HepG2 (cell line): Measurements from ENCODE around the gene MEAF6. TPM values are rescaled to one million over a fixed set of nuclear protein-coding genes. Genes with fewer than 3 reads are reported as not detected.

Source experiments
- ATAC-seq: fragments of 200-7000 bp; cut with Tn5 transposase; 3 replicates; pipeline ENCODE4 v1.9.1; 2020; ENCODE audit warnings: mild to moderate bottlenecking, moderate library complexity
- Bru-seq: library from RNA; stranded (reverse); fragments of 400-500 nt; gene quantifications from one replicate; lab custom pipeline; 2021; lab: Mats Ljungman, UMichigan
- BruChase-seq, 2 experiments: library from RNA; stranded (reverse); fragments of 400-500 nt; gene quantifications; one replicate each; lab custom pipeline; 2021; lab: Mats Ljungman, UMichigan
- BruUV-seq: library from RNA; stranded (reverse); fragments of 400-500 nt; replicated peaks from 2 replicates; lab custom pipeline; 2021; lab: Mats Ljungman, UMichigan
- CTCF ChIA-PET: fragments of 300-600 bp; formaldehyde crosslinking; extraction: SDS; loops from one replicate; lab custom pipeline; 2021; ENCODE audit warnings: low total read pairs, inconsistent platforms, low intra/inter-chr PET ratio; lab: Yijun Ruan, JAX
- POLR2A ChIA-PET: fragments of 350-600 bp; sonication (Branson Sonifier 250); formaldehyde crosslinking; loops from one replicate; lab custom pipeline; 2020; ENCODE audit warnings: antibody characterized with exemption, inconsistent platforms; lab: Yijun Ruan, JAX
- DNase-seq: peaks from one replicate; pipeline ENCODE4 v3.0.0-alpha.2; 2015; ENCODE audit warnings: low spot score
- FAIRE-seq: peaks from 3 replicates; lab custom pipeline; 2011; peaks lifted over from hg19 to GRCh38; lab: Jason Lieb, UNC
- H2AFZ ChIP-seq: one replicate; pipeline ENCODE4 v1.6.1; 2011; ENCODE audit warnings: low read length, inconsistent platforms
- H3K27ac ChIP-seq: fragments of 300-600 bp; 3 replicates; pipeline ENCODE4 v1.8.0; 2011; ENCODE audit warnings: mixed run types, mild to moderate bottlenecking, mixed read lengths, low read length, inconsistent platforms; ENCODE audit not compliant: insufficient read depth; ENCODE audit errors: extremely low read length
- H3K27me3 ChIP-seq, 2 experiments: fragments of 200-600 bp in 1 of 2; 2 replicates in 1 of 2; 3 replicates in 1 of 2; pipeline versions ENCODE4 v1.6.0 to v1.8.0; 2011; ENCODE audit warnings: low read length in 2 of 2, mild to moderate bottlenecking in 2 of 2, moderate library complexity in 2 of 2, inconsistent platforms in 1 of 2; ENCODE audit not compliant: insufficient read depth in 2 of 2, control insufficient read depth in 1 of 2
- H3K36me3 ChIP-seq, 2 experiments: fragments of 200-600 bp in 1 of 2; replicated peaks in 1 of 2; 2 replicates in 1 of 2; 3 replicates in 1 of 2; pipeline versions ENCODE4 v1.5.1 to v1.8.0; 2011; ENCODE audit warnings: low read length in 2 of 2, inconsistent platforms in 1 of 2; ENCODE audit not compliant: insufficient read depth in 2 of 2, control insufficient read depth in 1 of 2
- H3K4me1 ChIP-seq: 2 replicates; pipeline ENCODE4 v1.5.1; 2012; ENCODE audit warnings: low read length, inconsistent platforms; ENCODE audit not compliant: insufficient read depth
- H3K4me2 ChIP-seq: 2 replicates; pipeline ENCODE4 v1.6.0; 2011; ENCODE audit warnings: low read depth, low read length, inconsistent platforms
- H3K4me3 ChIP-seq, 3 experiments: fragments of 200-600 bp in 1 of 3; sonication (generic), shearing (Covaris generic) in 1 of 3; replicated peaks in 1 of 3; 2 replicates each; pipeline ENCODE4 v1.5.1; 2011 to 2016; ENCODE audit warnings: low read length in 3 of 3, inconsistent platforms in 2 of 3, low read depth in 2 of 3, mild to moderate bottlenecking in 2 of 3, control low read depth in 1 of 3, mixed read lengths in 1 of 3; ENCODE audit not compliant: insufficient read depth in 1 of 3
- H3K79me2 ChIP-seq: one replicate; pipeline ENCODE4 v1.6.1; 2011; ENCODE audit warnings: low read length, inconsistent platforms; ENCODE audit not compliant: insufficient read depth
- H3K9ac ChIP-seq: 2 replicates; pipeline ENCODE4 v1.6.0; 2011; ENCODE audit warnings: mild to moderate bottlenecking, low read depth, low read length, inconsistent platforms; ENCODE audit not compliant: insufficient read depth
- H3K9me3 ChIP-seq: 2 replicates; pipeline ENCODE4 v1.5.1; 2012; ENCODE audit warnings: mild to moderate bottlenecking, low read length
- H4K20me1 ChIP-seq: 2 replicates; pipeline ENCODE4 v1.6.0; 2011; ENCODE audit warnings: inconsistent platforms, mild to moderate bottlenecking, low read length, moderate library complexity; ENCODE audit not compliant: insufficient read depth
- GZF1 ChIP-seq: sonication (generic); formaldehyde crosslinking; IDR thresholded peaks from 2 replicates; pipeline ENCODE4 v1.5.1; 2020; ENCODE audit warnings: mild to moderate bottlenecking, missing genetic modification reagents
- KAT7 ChIP-seq: IDR thresholded peaks from 2 replicates; pipeline ENCODE4 v1.6.1; 2018; ENCODE audit warnings: borderline replicate concordance, missing compliant biosample characterization
- KDM4B ChIP-seq: sonication (generic); formaldehyde crosslinking; IDR thresholded peaks from 2 replicates; pipeline ENCODE4 v1.4.0; 2020; ENCODE audit warnings: missing genetic modification reagents
- MXD4 ChIP-seq: IDR thresholded peaks from 2 replicates; pipeline ENCODE4 v1.6.1; 2016; ENCODE audit warnings: mild to moderate bottlenecking, missing biosample characterization, missing genetic modification reagents
- REPIN1 ChIP-seq: sonication (generic); formaldehyde crosslinking; IDR thresholded peaks from 2 replicates; pipeline ENCODE4 v1.8.0; 2022; ENCODE audit warnings: missing genetic modification reagents, low read depth, mild to moderate bottlenecking, borderline replicate concordance
- RFX5 ChIP-seq: IDR thresholded peaks from 2 replicates; pipeline ENCODE4 v1.6.1; 2011; ENCODE audit warnings: low read depth, low read length, improper control_type of control experiment
- RFXAP ChIP-seq: sonication (generic); formaldehyde crosslinking; IDR thresholded peaks from 2 replicates; pipeline ENCODE4 v1.4.0; 2020; ENCODE audit warnings: missing genetic modification reagents, borderline replicate concordance
- SIN3B ChIP-seq: fragments of 150-350 bp; IDR thresholded peaks from 2 replicates; pipeline ENCODE4 v1.6.1; 2014; ENCODE audit warnings: low read length
- ZNF441 ChIP-seq: sonication (generic); formaldehyde crosslinking; IDR thresholded peaks from 2 replicates; pipeline ENCODE4 v1.7.0; 2021; ENCODE audit warnings: missing genetic modification reagents, borderline replicate concordance
- ZNF567 ChIP-seq: sonication (generic); formaldehyde crosslinking; IDR thresholded peaks from 2 replicates; pipeline ENCODE4 v1.8.1; 2023; ENCODE audit warnings: mild to moderate bottlenecking, missing genetic modification reagents, borderline replicate concordance
- WGBS: methylation state at CpG from one replicate; pipeline ENCODE4 v1.1.6; 2017; ENCODE audit warnings: low lambda C conversion rate; 5-methylcytosine and 5-hydroxymethylcytosine counted together
- in situ Hi-C: cut with HindIII; loops from 2 replicates; pipeline ENCODE4 v1.10.0; 2017; ENCODE audit warnings: low pct_unique_long_range_greater_than_20kb; ENCODE audit not compliant: extremely low pct_ligation_motif_present
- intact Hi-C: fragments of 100-400 bp; cut with micrococcal nuclease; formaldehyde crosslinking; loops from one replicate; pipeline ENCODE4 v1.10.0; 2022; ENCODE audit not compliant: unreplicated experiment
- long read RNA-seq, 2 experiments: library from RNA in 1 of 2; library from polyadenylated mRNA in 1 of 2; stranded (forward) in 1 of 2; unstranded in 1 of 2; transcript quantifications; one replicate each; pipeline ENCODE4 v2.0.0, GENCODE V29; 2019 to 2022
- polyA minus RNA-seq, 3 experiments: library from RNA; depleted of rRNA, polyadenylated mRNA; stranded (reverse); fragments of >200 nt; gene quantifications; 2 replicates each; pipeline ENCODE4 v1.2.3, GENCODE V29; 2011; ENCODE audit warnings: low replicate concordance in 1 of 3
- polyA plus RNA-seq, 8 experiments: library from polyadenylated mRNA; depleted of rRNA in 3 of 8; stranded (reverse) in 7 of 8; unstranded in 1 of 8; fragments of >200 nt; fragmentation: Illumina TruSeq in 4 of 8; extraction: Trizol in 4 of 8; gene quantifications; 2 replicates each; pipeline versions ENCODE4 v1.2.1 to v1.2.3, GENCODE V29; 2011 to 2016; ENCODE audit warnings: low read depth in 4 of 8, missing spikeins in 1 of 8, mixed read lengths in 1 of 8; ENCODE audit not compliant: insufficient read depth in 1 of 8
- total RNA-seq, 5 experiments: library from RNA; depleted of rRNA; stranded (reverse); fragments of >200 nt; fragmentation: Illumina TruSeq; extraction: Trizol; gene quantifications; 2 replicates each; pipeline ENCODE4 v1.2.3, GENCODE V29; 2016; ENCODE audit warnings: low read depth in 1 of 5
- TF ChIP-seq, protein P1 (sequence below): sonication (generic); formaldehyde crosslinking; conservative IDR thresholded peaks from 2 replicates; pipeline ENCODE4 v1.4.0; 2020; ENCODE audit warnings: missing genetic modification reagents
- TF ChIP-seq, protein P2 (sequence below): sonication (generic); formaldehyde crosslinking; IDR thresholded peaks from 2 replicates; pipeline ENCODE4 v1.8.0; 2022; ENCODE audit warnings: missing genetic modification reagents, mild to moderate bottlenecking, inconsistent platforms, borderline replicate concordance

MEAF6 gene
- total RNA-seq (2016; rRNA removed; fragmentation: Illumina TruSeq; extraction: Trizol) (45.6 and 67.6 TPM in 2 replicates), polyA plus RNA-seq (2011; rRNA removed) (24.6 and 29.5 TPM in 2 replicates), polyA minus RNA-seq (2011; rRNA and poly(A)+ RNA removed; ENCODE audit: low replicate concordance) (5.8 and 11.9 TPM in 2 replicates), Bru-seq, nascent RNA (percentile 71 among the genes with signal in this experiment), BruChase-seq, experiment 1, labeled RNA remaining after a 6-hour chase (percentile 83 among the genes with signal in this experiment), BruChase-seq, experiment 2, labeled RNA remaining after a 2-hour chase (percentile 79 among the genes with signal in this experiment)
- total RNA-seq (2016; cell fraction: cytosol; rRNA removed; fragmentation: Illumina TruSeq; extraction: Trizol; ENCODE audit: low read depth), result 19.8 and 20.4 TPM in 2 replicates
- 47.7 and 62.7 TPM in 2 replicates for total RNA-seq (2016; cell fraction: insoluble cytoplasmic fraction; rRNA removed; fragmentation: Illumina TruSeq; extraction: Trizol)
- total RNA-seq (2016; cell fraction: membrane; rRNA removed; fragmentation: Illumina TruSeq; extraction: Trizol), result 37.7 and 38.7 TPM in 2 replicates
- 28.0 and 36.7 TPM in 2 replicates for total RNA-seq (2016; cell fraction: nucleus; rRNA removed; fragmentation: Illumina TruSeq; extraction: Trizol)
- polyA plus RNA-seq (2011; cell fraction: cytosol; rRNA removed), result 16.3 and 30.1 TPM in 2 replicates
- polyA plus RNA-seq (2011; cell fraction: nucleus; rRNA removed), result 17.5 and 23.0 TPM in 2 replicates
- polyA plus RNA-seq (2012), result 26.8 and 30.1 TPM in 2 replicates
- 19.7 and 22.4 TPM in 2 replicates for polyA plus RNA-seq (2016; cell fraction: cytosol; fragmentation: Illumina TruSeq; extraction: Trizol; ENCODE audit: low read depth)
- 79.9 and 89.9 TPM in 2 replicates for polyA plus RNA-seq (2016; cell fraction: insoluble cytoplasmic fraction; fragmentation: Illumina TruSeq; extraction: Trizol; ENCODE audit: low read depth)
- polyA plus RNA-seq (2016; cell fraction: membrane; fragmentation: Illumina TruSeq; extraction: Trizol; ENCODE audit: low read depth), result 34.2 and 35.5 TPM in 2 replicates
- 43.7 and 52.2 TPM in 2 replicates for polyA plus RNA-seq (2016; cell fraction: nucleus; fragmentation: Illumina TruSeq; extraction: Trizol; ENCODE audit: insufficient read depth, low read depth)
- 13.2 and 14.9 TPM in 2 replicates for polyA minus RNA-seq (2011; cell fraction: cytosol; rRNA and poly(A)+ RNA removed)
- 37.2 and 43.1 TPM in 2 replicates for polyA minus RNA-seq (2011; cell fraction: nucleus; rRNA and poly(A)+ RNA removed)
- long read RNA-seq, experiment 1, transcript MEAF6-201 (7 exons, 1,525 nt), result major isoform, 76 of 84 reads
- long read RNA-seq, experiment 1, partial matches to known transcripts, result 1 of 84 reads
- long read RNA-seq, experiment 1, other reads (novel, unspliced or antisense), result 5 of 84 reads
- long read RNA-seq, experiment 2, transcript MEAF6-201 (7 exons, 1,525 nt), result major isoform, 30 of 56 reads
- long read RNA-seq, experiment 2, partial matches to known transcripts, result 2 of 56 reads
- long read RNA-seq, experiment 2, other reads (novel, unspliced or antisense), result 22 of 56 reads

DNA sequence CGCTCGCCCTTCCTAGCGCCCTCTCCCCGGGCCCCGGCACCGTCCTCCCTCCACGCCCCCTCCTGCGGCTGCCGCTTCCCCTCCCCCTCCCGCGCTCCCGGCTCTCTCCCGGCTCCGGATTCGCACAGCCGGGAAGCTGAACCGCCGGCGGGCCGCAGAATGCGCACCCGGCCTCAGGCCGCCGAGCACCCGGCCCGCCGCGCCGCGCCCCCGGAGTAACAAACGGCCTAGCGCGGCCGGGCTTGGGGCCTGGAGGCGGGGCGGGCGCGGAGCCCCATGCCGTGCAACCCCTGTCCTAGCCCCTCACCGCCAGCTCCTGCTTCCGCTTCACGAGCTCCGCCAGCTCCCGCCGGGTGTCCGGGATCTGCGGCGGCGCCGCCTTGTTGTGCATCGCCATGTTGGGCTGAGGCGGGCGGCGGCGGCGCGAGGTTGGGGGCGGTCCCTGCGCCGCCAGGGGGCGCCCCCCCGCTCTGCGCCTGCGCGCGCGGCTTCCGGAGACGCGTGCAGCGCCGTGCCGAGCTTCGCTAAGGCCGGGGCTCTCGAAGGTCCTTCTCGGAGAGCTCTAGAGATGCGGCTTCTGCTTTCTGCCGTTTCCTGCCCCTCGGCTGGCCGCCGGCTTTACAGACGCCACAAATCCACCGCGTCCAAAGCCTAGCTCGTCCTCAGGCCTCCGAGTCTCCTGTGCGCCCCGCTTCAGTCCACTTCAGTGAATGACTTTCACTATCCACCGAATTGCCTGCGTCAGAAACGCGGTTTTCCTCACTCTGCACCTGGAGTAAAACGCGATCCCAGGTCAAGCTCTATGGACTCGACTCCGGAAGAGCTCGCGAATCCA lies at the start of gene MEAF6:
TSS of gene MEAF6 (minus strand) at position 417 of the 835 bp plus-strand sequence. CDS start at position 397, 20 bp downstream.
- ATAC-seq (peak; percentile 96), DNase-seq (peak; percentile 74), FAIRE-seq (peak; percentile 49)
- in situ Hi-C loops, result no loop called here
- peak within 1 kb of the TSS; percentile 85 for H3K9ac ChIP-seq
- H3K4me3 ChIP-seq, result peak within 1 kb of the TSS; percentile 84 to 92 (median 90)
- ChIA-PET CTCF (interaction anchor here (1.1 kb wide), 1 partner anchor 168 kb away, joined by 4 read pairs; no protein-coding TSS in a partner anchor), POLR2A (interaction anchor here (0.8 to 2.8 kb wide), 24 partner anchors 9 to 498 kb away, joined by 3 to 52 read pairs (median 6); partner anchors contain the start of genes CDCA8, DNALI1, GNL2 and SNIP1)
- BruUV-seq, result no TSS peak
- peak within 1 kb of the TSS; percentile 94 for H3K4me2 ChIP-seq
- H3K27me3 ChIP-seq, result no peaks in the 10 kb centered on the region
- intact Hi-C loops, result loop anchor here (1.0 kb wide), 1 partner anchor 20 kb away; no protein-coding TSS in a partner anchor
- peak within 1 kb of the TSS; percentile 96 for H3K27ac ChIP-seq
- H3K4me1 ChIP-seq, result peaks cover 23% of the 10 kb centered on the region
- H4K20me1 ChIP-seq, result peaks cover 9% of the 10 kb centered on the region; the same call in 1 of the 2 replicates
- H3K9me3 ChIP-seq, result no peaks in the 10 kb centered on the region
- peaks cover 20% of the 10 kb centered on the region for H3K79me2 ChIP-seq
- H3K36me3 ChIP-seq, result peaks cover 4 to 14% of the 10 kb centered on the region in 2 experiments; a peak in 3 of 5 replicates
- H2AFZ ChIP-seq, result no peak within 1 kb of the TSS
- WGBS, result 1% methylated on average over 30 of the region's 100 CpGs
- TF ChIP-seq, protein P1, sequence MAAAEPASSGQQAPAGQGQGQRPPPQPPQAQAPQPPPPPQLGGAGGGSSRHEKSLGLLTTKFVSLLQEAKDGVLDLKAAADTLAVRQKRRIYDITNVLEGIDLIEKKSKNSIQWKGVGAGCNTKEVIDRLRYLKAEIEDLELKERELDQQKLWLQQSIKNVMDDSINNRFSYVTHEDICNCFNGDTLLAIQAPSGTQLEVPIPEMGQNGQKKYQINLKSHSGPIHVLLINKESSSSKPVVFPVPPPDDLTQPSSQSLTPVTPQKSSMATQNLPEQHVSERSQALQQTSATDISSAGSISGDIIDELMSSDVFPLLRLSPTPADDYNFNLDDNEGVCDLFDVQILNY (CRISPR knock-in tag), result no peak
- TF ChIP-seq GZF1, result 0 out of 2 replicates have a peak, but pooled peaks have one; percentile 30
- TF ChIP-seq ZNF567 (CRISPR knock-in tag), result no peak
- no peak for TF ChIP-seq MXD4 (CRISPR knock-in tag)
- peak; percentile 75; the same call in 1 of the 2 replicates for TF ChIP-seq REPIN1 (CRISPR knock-in tag)
- no peak for TF ChIP-seq ZNF441
- TF ChIP-seq, protein P2, sequence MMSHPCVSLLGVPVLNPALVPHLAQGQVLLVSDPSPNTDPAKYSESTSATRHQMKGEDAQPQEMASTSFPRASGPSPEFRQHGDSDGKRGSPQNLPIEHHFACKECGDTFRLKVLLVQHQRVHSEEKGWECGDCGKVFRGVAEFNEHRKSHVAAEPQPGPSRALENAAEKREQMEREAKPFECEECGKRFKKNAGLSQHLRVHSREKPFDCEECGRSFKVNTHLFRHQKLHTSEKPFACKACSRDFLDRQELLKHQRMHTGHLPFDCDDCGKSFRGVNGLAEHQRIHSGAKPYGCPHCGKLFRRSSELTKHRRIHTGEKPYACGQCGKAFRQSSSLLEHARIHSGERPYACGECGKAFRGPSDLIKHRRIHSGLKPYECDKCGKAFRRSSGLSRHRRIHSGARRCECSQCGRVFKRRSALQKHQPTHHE, result no peak
- TF ChIP-seq KDM4B, result peak; percentile 83; the same call in 1 of the 2 replicates
- no peak for TF ChIP-seq KAT7 (CRISPR knock-in tag)
- no peak; the same call in 1 of the 2 replicates for TF ChIP-seq SIN3B
- TF ChIP-seq RFX5, result no peak
- TF ChIP-seq RFXAP (CRISPR knock-in tag), result peak; percentile 90
